ENCODE measurements around the gene TBC1D13. TPM values are rescaled to one million over a fixed set of nuclear protein-coding genes. Genes with fewer than 3 reads are reported as not detected.
"Not testable (repeated sequence)": the region's sequence is repeated elsewhere in the genome, so short reads cannot be mapped to it uniquely, and the experiment has no call there.

The TBC1D13 gene
- total and polyA plus RNA-seq, 2 donors (not counting 1 experiment from before 2014, with no cell fraction given) = 28.8 to 29.1 TPM

DNA sequence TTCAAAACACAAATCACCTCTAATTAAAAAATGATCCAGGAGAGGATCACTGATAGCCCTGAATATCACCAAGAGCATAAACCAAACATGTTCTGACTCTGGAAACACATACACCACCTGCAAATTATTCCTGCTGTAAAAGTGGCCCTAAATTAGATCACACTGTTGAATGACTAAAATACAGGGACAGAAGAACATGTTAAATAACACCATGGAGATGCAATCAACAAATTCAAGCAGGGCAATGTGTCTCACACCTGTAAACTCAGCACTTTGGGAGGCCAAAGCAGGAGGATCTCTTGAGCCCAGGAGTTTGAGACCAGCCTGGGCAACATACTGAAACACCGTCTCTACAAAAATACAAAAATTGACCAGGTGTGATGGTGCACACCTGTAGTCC, 60.8 kb downstream of the TBC1D13 start:
- ChIA-PET POLR2A (no interaction called here), CTCF (interaction anchor here (0.7 kb wide), 1 partner anchor 82 kb away, joined by 3 read pairs; no protein-coding TSS in a partner anchor)
- intact Hi-C loops (cut with micrococcal nuclease) = no loop called here
- H3K36me3 ChIP-seq (replicated peaks in 1 of 2; ENCODE audit: control extremely low read depth in 1 of 2, control insufficient read depth in 1 of 2, extremely low read depth in 1 of 2, insufficient read depth in 2 of 2, low read length in 1 of 2) = no peaks in the 10 kb centered on the region
- no peak overlapping the region for H3K4me3 Mint-ChIP-seq
- no peak overlapping the region for H3K4me2 ChIP-seq (replicated peaks; ENCODE audit: low read depth, low read length, poor library complexity, severe bottlenecking)
- no peaks in the 10 kb centered on the region for H4K20me1 ChIP-seq (ENCODE audit: control insufficient read depth, insufficient read depth, low read length, poor library complexity, severe bottlenecking)
- no peaks in the 10 kb centered on the region for H3K27me3 Mint-ChIP-seq
- no peak overlapping the region for H3K4me3 ChIP-seq (ENCODE audit: control extremely low read depth in 1 of 5, extremely low read depth in 1 of 5, insufficient read depth in 1 of 5, low read depth in 2 of 5, low read length in 4 of 5)
- H3K4me1 ChIP-seq (ENCODE audit: control insufficient read depth in 2 of 2, insufficient read depth in 2 of 2, low read length in 2 of 2) = no peaks in the 10 kb centered on the region
- no peak overlapping the region for H3K27ac ChIP-seq (ENCODE audit: low read length in 2 of 2)
- H2AFZ ChIP-seq (ENCODE audit: insufficient read depth, low read depth, low read length, poor library complexity, severe bottlenecking) = no peak overlapping the region
- no peak for DNase-seq
- no peak overlapping the region for H3K27ac Mint-ChIP-seq
- no peaks in the 10 kb centered on the region for H3K9me3 Mint-ChIP-seq (ENCODE audit: insufficient read depth)
- H3K79me2 ChIP-seq (ENCODE audit: control insufficient read depth, insufficient read depth, low read length) = peaks cover 15% of the 10 kb centered on the region
- TF ChIP-seq, protein P1, sequence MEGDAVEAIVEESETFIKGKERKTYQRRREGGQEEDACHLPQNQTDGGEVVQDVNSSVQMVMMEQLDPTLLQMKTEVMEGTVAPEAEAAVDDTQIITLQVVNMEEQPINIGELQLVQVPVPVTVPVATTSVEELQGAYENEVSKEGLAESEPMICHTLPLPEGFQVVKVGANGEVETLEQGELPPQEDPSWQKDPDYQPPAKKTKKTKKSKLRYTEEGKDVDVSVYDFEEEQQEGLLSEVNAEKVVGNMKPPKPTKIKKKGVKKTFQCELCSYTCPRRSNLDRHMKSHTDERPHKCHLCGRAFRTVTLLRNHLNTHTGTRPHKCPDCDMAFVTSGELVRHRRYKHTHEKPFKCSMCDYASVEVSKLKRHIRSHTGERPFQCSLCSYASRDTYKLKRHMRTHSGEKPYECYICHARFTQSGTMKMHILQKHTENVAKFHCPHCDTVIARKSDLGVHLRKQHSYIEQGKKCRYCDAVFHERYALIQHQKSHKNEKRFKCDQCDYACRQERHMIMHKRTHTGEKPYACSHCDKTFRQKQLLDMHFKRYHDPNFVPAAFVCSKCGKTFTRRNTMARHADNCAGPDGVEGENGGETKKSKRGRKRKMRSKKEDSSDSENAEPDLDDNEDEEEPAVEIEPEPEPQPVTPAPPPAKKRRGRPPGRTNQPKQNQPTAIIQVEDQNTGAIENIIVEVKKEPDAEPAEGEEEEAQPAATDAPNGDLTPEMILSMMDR (IDR thresholded peaks at IDR 0.05) = no peak
- no peak for TF ChIP-seq EZH2 (IDR thresholded peaks at IDR 0.05; ENCODE audit: borderline replicate concordance, insufficient read depth, low read depth, low read length, poor library complexity, severe bottlenecking)
- peaks cover 0 to 31% (median 4%) of the 10 kb centered on the region in 3 donors for H3K9me3 ChIP-seq (ENCODE audit: control extremely low read depth in 1 of 3, control insufficient read depth in 2 of 3, insufficient read depth in 1 of 3, low read length in 2 of 3)
- no peak for ATAC-seq (ENCODE audit: low read depth)
- no peaks in the 10 kb centered on the region for H3K4me1 Mint-ChIP-seq
- H3K9ac ChIP-seq (ENCODE audit: low read length) = no peak overlapping the region
- no CpG with 5 or more reads among the region's 1 CpG for WGBS (ENCODE audit: insufficient coverage)
- H3K27me3 ChIP-seq (replicated peaks in 1 of 4; ENCODE audit: control extremely low read depth in 1 of 4, control insufficient read depth in 3 of 4, insufficient read depth in 4 of 4, low read length in 3 of 4) = no peaks in the 10 kb centered on the region

DNA sequence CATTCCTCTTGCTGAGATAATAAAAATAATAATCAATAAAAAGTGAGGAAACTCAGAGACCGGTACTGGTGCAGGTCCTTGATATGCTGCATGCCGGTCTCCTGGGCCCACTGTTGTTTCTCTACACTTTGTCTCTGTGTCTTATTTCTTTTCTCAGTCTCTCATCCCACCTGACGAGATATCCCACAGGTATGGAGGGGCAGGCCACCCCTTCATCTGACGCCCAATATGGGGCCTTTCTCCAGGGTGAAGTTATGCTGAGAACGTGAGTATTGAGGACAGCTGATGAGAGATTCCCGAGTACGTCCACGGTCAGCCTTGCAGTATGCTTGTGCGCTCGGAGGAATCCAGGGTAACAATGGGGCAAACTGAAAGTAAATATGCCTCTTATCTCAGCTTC, 64.0 kb downstream of the TBC1D13 start:
- H3K9ac ChIP-seq (ENCODE audit: low read length); H3K27ac Mint-ChIP-seq; H3K4me2 ChIP-seq (replicated peaks; ENCODE audit: low read depth, low read length, poor library complexity, severe bottlenecking); H3K36me3 ChIP-seq (replicated peaks in 1 of 2; ENCODE audit: control extremely low read depth in 1 of 2, control insufficient read depth in 1 of 2, extremely low read depth in 1 of 2, insufficient read depth in 2 of 2, low read length in 1 of 2); H3K27me3 ChIP-seq (replicated peaks in 1 of 4; ENCODE audit: control extremely low read depth in 1 of 4, control insufficient read depth in 3 of 4, insufficient read depth in 4 of 4, low read length in 3 of 4); H3K9me3 Mint-ChIP-seq (ENCODE audit: insufficient read depth); H3K27ac ChIP-seq (ENCODE audit: low read length in 2 of 2); ATAC-seq (ENCODE audit: low read depth); POLR2A ChIA-PET; H3K27me3 Mint-ChIP-seq; H2AFZ ChIP-seq (ENCODE audit: insufficient read depth, low read depth, low read length, poor library complexity, severe bottlenecking); H4K20me1 ChIP-seq (ENCODE audit: control insufficient read depth, insufficient read depth, low read length, poor library complexity, severe bottlenecking); H3K4me1 Mint-ChIP-seq; H3K4me3 ChIP-seq (ENCODE audit: control extremely low read depth in 1 of 5, extremely low read depth in 1 of 5, insufficient read depth in 1 of 5, low read depth in 2 of 5, low read length in 4 of 5); CTCF ChIA-PET; DNase-seq; H3K4me1 ChIP-seq (ENCODE audit: control insufficient read depth in 2 of 2, insufficient read depth in 2 of 2, low read length in 2 of 2); intact Hi-C loops (cut with micrococcal nuclease); H3K4me3 Mint-ChIP-seq: not testable (repeated sequence)
- 93% methylated on average over 2 of the region's 10 CpGs for WGBS (ENCODE audit: insufficient coverage)
- Histone ChIP-seq H3K9me3 (ENCODE audit: control extremely low read depth in 1 of 3, control insufficient read depth in 2 of 3, insufficient read depth in 1 of 3, low read length in 2 of 3) (peaks cover 0 to 31% (median 4%) of the 10 kb centered on the region in 3 donors), H3K79me2 (ENCODE audit: control insufficient read depth, insufficient read depth, low read length) (peaks cover 11% of the 10 kb centered on the region)

DNA sequence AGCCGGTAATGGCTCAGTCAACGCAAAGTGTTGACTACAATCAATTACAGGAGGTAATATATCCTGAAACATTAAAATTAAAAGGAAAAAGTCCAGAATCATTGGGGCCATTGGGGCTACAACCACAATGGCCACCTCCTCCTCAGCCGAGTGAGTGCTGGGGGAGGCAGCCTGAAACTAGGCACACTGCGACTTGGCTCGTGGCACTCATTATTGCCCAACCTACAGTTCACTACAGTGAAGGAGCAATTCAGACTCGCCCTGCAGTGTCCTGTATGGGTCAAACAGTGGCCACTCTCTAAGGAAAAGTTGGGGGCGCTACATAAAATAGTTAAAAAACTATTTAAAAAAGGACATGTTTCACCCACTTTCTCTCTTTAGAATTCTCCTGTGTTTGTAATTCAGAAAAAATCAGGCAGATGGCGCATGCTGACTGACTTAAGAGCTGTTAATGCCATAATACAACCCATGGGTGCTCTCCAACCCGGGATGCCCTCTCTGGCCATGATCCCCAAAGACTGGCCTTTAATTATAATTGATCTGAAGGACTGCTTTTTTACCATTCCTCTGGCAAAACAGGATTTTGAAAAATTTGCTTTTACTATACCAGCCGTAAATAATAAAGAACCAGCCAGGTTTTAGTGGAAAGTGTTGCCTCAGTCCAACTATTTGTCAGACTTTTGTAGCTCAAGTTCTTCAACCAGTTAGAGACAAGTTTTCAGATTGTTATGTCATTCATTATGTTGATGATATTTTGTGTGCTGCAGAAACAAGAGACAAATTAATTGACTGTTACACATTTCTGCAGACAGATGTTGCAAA, 64.9 kb downstream of the TBC1D13 start:
- H2AFZ ChIP-seq (ENCODE audit: insufficient read depth, low read depth, low read length, poor library complexity, severe bottlenecking); H3K27me3 ChIP-seq (replicated peaks in 1 of 4; ENCODE audit: control extremely low read depth in 1 of 4, control insufficient read depth in 3 of 4, insufficient read depth in 4 of 4, low read length in 3 of 4); H3K36me3 ChIP-seq (replicated peaks in 1 of 2; ENCODE audit: control extremely low read depth in 1 of 2, control insufficient read depth in 1 of 2, extremely low read depth in 1 of 2, insufficient read depth in 2 of 2, low read length in 1 of 2); H3K27ac Mint-ChIP-seq; H3K9ac ChIP-seq (ENCODE audit: low read length); ATAC-seq (ENCODE audit: low read depth); H3K27ac ChIP-seq (ENCODE audit: low read length in 2 of 2); H3K27me3 Mint-ChIP-seq; H3K9me3 Mint-ChIP-seq (ENCODE audit: insufficient read depth); intact Hi-C loops (cut with micrococcal nuclease); H3K4me1 ChIP-seq (ENCODE audit: control insufficient read depth in 2 of 2, insufficient read depth in 2 of 2, low read length in 2 of 2); H3K4me3 Mint-ChIP-seq; H3K4me3 ChIP-seq (ENCODE audit: control extremely low read depth in 1 of 5, extremely low read depth in 1 of 5, insufficient read depth in 1 of 5, low read depth in 2 of 5, low read length in 4 of 5); H3K79me2 ChIP-seq (ENCODE audit: control insufficient read depth, insufficient read depth, low read length); H4K20me1 ChIP-seq (ENCODE audit: control insufficient read depth, insufficient read depth, low read length, poor library complexity, severe bottlenecking); H3K4me1 Mint-ChIP-seq; DNase-seq; H3K4me2 ChIP-seq (replicated peaks; ENCODE audit: low read depth, low read length, poor library complexity, severe bottlenecking); POLR2A ChIA-PET: not testable (repeated sequence)
- WGBS (ENCODE audit: insufficient coverage) = 100% methylated on average over 6 of the region's 10 CpGs
- peaks cover 0 to 31% (median 4%) of the 10 kb centered on the region in 3 donors for H3K9me3 ChIP-seq (ENCODE audit: control extremely low read depth in 1 of 3, control insufficient read depth in 2 of 3, insufficient read depth in 1 of 3, low read length in 2 of 3)
- CTCF ChIA-PET = interaction anchor here (1.2 kb wide), 1 partner anchor 76 kb away, joined by 4 read pairs; no protein-coding TSS in a partner anchor

All from B cell (primary cell).